ENCODE measurements around the gene KCNK15.

KCNK15 gene

DNA sequence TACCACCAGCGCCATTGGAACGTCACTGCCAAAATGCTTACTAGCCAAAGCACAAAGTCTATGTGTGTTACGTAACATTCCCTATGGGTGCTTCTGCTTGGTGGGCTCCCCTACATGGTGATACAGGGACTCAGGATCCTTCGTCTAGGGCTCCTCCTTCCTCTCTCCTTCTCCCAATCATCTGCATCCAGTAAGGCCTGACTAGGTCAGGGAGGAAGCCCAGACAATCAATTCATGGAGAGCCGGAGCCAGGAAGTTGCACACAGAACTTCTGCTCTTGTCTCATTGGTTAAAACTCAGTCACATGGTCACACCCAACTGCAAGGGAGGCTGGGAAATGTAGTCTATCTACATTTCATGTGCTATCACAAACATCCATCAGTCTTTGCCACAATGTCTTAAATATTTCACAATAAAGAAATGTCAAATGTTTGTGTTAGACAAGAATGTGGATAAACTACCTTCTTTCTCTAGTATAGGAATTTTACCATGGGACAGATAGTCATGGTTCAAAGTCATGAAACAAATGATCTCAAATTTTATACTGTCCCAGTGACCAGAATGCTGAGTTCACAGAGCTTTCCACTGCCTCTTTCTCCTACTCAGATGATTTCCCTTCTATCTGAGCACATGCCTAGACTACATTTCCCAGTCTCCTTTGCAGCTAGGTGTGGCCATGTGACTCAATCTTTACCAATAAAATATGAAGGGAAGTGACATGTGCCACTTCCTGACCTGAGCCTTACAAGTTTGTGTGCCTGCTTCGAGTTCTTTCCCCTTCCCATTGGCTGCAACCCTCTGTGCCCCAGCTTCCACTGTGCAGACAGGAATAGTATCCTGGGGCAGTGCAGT is 9.3 kb upstream of the KCNK15 start:
- no peak for DNase-seq (ENCODE audit: low read depth in 2 of 2)

DNA sequence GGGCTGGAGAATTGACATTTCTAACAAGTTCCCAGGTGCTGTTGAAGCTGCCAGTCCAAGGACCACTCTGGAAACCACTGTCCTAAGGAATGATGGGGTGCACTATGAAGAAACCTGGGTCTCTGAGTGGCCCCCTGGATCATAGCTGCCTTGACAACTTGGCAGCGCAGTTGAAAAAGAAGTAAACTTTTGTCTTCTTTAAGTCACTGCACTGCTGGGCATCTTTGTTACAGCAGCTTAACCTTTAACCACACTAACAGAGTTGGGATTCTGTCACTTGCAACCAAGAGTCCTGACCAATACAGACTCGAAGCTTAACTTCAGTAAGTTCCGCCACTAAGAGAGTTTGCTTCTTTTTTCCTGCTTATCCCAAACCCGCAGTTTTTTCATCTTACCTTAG is 8.5 kb upstream of the KCNK15 start:
- DNase-seq (ENCODE audit: low read depth in 2 of 2), result no peak

DNA sequence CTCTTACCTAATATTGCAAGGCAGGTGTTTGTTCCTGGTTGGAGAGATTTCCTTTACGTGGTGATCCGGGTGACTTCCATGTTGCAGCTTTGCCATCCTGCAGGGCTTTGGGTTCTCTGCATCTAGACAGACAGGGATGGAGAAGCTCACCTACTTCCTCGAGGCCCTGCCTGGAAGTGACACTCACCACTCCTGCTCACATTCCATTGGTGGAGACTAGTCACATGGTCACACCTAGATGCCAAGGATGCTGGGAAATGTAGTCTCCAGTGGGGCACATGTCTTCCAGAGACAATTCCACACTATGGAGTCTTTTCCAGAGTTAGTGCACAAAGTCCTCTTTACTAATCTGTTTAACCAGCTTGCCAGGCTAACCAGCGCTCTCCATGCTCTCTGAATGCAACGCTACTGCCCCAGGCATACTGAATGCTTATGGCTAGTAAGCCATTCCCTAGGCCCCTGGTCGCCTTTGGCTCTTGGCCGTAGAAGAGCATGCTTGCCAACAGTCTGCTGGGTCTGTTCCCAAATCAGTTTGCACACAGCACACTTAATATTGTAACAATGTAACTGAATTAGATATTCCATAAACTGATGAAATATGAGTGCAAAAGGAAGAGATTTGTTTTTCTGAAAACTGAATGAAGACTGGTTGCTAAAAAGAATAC is 6.7 kb upstream of the KCNK15 start:
- no peak for DNase-seq (ENCODE audit: low read depth in 2 of 2)

DNA sequence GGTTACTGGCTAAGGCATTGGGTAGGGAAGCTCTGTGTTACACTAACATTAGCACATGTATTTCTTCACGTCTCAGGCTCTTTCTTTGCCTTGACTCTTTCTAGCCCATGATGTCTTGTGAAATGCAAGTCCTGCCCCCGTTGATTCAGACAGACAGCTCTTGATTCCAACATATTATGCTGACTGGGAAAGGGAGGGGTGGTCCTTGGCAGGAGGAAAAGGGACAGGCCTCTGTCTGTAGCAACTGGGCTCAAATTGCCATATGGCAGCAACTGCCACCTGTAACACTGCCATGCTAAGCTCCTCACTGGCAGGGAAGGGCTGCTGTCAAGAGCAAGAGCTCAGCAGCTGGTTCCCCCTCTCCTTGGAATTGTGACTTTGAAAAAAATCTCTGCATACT is 5.7 kb upstream of the KCNK15 start:
- no peak for DNase-seq (ENCODE audit: low read depth in 2 of 2)

DNA sequence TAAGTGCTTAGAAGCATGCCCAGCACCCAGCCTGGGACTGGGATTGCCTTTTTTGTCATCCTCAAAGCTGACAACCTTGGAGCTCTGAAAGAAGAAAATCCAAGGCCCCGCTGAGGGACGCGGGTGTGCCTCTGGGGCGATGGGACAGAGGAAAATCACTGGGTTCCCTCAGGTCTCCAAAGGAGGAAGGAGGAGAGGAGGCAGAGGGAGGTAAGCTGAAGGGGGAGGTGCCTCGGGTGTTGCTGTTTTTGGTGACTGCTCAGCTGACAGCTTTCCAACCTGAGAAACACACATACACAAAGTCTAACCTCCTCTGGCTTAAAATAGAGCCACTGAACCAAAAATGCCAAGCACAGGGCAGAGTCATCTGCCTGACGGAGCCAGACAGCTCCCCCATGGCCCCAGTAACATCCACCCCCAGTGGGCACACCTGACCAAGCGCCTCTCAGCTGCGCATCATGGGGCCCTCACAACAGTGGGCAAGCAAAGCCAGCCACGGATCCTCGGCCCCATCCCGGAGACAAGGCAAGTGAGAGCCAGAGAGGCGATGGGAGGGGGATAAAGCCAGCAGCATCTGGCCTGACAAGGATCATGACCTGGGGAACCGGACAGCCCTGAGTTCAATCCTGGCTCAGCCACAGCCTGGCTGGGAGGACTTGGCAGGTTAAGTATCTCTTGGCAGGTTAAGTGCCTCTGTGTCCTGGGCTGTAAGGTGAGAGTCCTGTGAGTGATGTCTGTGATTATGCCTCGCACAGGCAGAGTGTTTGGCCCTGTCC is 3.2 kb upstream of the KCNK15 start:
- DNase-seq (ENCODE audit: low read depth in 2 of 2), result no peak

DNA sequence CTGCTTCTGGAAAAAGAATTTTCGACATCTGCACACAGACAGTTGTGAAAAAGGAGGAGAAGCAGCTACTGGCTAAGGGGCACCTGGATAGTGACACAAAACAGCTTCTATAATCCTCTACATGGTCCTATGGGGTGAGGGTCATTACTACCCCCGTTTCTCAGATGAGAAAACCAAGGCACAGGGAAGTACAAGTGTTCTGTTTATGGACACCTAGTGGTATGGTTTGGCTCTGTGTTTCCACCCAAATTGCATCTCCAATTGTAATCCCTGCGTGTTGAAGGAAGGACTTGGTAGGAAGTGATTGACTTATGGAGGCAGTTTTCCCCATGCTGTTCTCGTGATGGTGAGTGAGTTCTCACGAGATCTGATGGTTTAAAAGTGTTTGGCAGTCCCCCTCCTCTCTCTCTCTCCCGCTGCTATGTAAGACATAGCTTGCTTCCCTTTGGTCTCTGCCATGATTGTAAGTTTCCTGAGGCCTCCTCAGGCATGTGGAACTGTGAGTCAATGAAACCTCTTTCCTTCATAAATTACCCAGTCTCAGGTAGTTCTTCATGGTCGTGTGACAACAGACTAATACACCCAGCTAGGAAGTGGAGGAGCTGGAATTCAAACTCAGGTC is 2.5 kb upstream of the KCNK15 start:
- DNase-seq (ENCODE audit: low read depth in 2 of 2), result no peak

DNA sequence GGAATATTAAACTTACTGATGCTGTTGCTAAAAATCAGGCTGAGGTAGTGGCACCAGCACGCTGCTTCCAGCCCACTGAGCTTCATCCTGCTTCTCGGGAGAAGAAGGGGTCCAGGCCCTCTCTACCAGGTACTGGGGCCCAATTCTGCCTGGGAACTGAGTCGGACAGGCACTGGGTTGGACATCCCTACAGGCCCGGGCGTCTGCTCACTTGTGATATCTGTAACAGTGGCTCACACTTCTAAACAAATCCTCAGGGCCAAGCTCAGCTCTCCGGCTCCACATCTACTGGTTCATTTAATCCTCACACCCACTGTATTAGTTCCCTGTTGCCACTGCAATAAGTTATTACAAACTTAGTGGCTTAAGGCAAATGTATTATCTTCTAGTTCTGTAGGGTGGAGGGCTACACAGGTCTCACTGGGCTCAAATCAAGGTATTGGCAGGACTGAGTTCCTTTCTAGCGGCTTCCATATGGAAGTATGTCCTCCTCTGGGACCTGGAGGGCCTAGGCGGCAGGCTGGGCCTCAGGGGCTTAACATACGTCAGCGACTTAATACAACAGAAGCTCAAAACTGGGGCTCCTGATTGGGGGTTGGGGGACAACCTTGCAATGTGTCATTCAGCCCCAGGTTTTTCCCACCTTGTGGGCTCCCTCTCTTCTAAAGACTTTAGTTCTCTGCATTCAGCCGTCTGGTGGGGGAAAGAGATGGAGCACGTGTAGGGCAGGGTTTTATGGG is 1.6 kb upstream of the KCNK15 start:
- no peak for DNase-seq (ENCODE audit: low read depth in 2 of 2)

DNA sequence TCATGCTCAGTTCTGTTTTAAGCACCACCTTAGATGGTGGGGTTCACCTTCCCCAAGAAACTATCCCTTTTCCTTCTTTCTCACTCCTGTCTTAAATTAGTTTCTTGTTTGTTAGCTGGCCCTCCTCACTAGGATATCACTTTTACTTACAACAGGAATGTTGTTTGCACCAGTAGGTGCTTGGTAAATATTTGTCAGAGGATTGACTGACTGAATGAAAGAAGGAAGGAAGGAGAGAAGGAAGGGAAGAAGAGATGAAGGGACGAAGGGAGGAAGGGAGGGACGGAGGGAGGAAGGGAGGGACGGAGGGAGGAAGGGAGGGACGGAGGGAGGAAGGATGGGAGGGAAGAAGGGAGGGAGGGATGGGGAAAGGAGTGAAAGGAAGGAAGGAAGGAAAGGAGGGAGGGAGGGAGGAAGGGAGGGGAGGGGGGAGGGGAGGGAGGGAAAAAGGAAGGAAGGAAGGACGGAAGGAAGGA is 505 bp upstream of the KCNK15 start:
- no peak for DNase-seq (ENCODE audit: low read depth in 2 of 2)

DNA sequence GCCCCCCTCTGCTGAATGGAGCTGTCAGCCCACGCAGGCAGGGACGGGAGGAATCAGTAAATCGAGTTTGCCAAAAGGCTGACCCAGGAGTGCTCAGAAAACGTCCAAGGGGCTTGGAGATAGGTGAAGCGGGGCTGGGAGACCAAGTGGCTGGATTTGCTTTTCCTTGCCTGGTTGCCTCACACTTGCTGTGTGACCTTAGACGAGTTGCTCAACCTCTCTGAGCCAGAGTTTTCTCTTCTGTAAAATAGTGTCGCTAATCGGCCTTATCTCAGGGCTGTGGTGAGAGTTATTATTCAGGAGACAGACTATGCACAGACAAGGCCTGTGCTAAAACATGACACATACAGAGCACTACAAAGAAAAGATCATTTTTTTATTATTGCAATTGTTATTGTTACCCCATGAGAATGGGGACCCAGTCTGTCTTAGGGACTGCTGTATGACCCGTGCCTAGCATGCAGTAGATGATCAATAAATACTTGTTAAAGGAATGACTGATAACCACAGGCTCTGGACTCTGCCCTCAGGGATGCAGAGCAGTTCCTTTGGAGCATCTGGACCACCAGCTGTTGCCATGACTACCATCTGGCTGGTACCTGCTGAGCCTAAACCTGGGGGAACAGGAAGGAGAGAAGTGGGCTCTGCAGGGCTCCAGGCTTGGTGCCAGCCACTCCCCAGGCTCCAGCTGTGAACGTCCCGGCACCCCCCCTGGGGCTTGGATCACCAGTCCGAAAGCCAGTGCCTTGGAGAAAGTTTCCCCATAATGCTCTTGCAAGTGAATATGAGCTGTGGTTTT is 901 bp downstream of the KCNK15 start:
- no peak for DNase-seq (ENCODE audit: low read depth in 2 of 2)

DNA sequence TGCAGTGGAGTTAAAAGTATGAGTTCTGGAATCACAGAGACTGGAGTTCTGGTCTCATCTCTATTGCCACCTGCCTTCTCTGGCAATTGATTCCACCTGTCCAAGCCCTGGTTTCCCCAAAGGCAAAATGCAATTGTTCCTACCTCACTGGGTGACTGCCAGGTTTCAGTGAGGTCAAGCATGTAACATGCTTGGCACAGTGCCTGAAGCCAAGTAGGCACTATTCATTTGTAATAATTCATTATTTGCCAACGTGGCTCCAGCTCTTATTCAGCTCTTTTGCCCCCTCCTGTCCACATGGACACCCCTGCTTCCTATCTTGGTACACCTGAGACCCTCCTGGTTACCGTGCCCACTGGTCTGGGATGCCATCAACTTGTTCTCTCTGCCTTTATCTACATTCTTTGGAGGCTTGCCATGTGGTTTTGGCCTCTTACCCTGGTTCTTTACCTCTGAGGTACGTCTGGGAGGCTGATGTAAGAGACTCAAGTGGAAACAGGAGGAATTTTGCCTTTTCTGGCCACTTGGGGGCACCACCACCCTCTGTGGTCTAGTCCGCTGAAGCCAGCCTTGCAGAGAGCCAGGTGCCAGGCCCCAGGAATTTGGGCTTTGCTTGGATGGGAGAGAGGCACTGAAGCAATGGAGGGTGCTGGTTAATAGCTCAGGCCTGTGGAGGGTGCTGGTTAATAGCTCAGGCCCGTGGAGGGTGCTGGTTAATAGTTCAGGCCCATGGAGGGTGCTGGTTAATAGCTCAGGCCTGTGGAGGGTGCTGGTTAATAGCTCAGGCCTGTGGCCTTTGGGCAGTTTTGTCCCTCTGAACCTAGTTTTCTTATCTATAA is 1.7 kb downstream of the KCNK15 start:
- DNase-seq (ENCODE audit: low read depth in 2 of 2), result peak in 1 of 2 donors; percentile 46

DNA sequence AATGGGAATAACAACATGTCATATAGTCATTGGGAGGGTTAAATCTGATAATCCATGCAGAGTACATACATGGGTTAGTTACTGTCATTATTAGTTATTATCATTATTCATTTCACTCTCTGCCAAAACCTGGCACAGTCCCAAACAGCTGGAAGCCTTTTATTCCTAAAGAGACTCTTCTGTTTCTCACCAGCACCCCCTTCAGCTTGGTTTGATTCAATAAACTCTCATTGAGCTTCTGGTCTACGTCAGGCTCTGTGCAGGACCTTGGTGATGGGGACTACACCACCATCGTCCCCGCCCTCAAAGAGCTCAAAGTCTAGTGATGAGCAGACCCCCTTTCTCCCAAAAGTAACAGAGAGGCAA is 2.3 kb downstream of the KCNK15 start:
- no peak for DNase-seq (ENCODE audit: low read depth in 2 of 2)

DNA sequence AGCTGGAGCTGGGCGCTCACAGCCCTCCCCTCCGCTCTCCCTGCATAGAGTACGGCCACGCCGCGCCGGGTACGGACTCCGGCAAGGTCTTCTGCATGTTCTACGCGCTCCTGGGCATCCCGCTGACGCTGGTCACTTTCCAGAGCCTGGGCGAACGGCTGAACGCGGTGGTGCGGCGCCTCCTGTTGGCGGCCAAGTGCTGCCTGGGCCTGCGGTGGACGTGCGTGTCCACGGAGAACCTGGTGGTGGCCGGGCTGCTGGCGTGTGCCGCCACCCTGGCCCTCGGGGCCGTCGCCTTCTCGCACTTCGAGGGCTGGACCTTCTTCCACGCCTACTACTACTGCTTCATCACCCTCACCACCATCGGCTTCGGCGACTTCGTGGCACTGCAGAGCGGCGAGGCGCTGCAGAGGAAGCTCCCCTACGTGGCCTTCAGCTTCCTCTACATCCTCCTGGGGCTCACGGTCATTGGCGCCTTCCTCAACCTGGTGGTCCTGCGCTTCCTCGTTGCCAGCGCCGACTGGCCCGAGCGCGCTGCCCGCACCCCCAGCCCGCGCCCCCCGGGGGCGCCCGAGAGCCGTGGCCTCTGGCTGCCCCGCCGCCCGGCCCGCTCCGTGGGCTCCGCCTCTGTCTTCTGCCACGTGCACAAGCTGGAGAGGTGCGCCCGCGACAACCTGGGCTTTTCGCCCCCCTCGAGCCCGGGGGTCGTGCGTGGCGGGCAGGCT is 4.6 kb downstream of the KCNK15 start:
- no peak for DNase-seq (ENCODE audit: low read depth in 2 of 2)

DNA sequence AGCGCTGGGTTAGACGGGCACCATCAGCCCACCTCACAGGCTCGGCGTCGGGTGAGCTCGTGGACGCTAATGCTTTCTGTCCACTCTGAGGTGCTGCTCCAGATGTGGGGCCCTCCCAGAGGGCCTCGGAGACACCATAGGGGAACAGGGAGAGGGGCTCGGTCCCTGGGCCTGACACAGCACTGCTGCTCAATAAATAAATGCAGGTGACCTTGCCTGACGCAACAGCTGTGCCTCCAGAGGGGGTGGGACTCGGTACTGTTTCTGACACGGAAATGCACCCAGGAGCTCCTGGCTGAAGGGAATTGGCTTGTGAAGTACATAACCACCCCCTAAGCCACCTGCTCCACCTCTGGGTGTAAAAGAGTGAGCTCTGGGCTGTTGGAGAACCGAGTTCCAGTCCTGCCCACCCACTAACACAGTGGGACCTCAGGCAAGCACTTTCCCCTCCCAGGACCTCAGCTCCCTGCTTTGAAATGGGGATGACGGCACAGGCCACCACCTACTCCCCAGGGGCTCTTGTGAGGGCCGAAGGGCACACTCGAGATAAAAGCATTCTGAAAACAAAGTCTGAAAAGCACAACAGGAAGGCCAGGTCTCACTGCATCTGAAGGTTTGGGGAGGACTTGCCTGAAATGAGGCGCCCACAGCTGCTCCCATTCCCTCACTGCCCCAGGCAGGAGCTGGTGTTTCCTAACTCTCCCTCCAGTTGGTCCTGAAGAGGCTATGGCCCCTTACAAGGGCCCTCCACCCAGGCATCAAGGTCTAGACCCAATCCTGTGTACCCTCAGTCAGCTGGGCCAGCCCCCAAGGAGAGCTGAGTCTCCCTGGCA is 6.7 kb downstream of the KCNK15 start:
- no peak for DNase-seq (ENCODE audit: low read depth in 2 of 2)

DNA sequence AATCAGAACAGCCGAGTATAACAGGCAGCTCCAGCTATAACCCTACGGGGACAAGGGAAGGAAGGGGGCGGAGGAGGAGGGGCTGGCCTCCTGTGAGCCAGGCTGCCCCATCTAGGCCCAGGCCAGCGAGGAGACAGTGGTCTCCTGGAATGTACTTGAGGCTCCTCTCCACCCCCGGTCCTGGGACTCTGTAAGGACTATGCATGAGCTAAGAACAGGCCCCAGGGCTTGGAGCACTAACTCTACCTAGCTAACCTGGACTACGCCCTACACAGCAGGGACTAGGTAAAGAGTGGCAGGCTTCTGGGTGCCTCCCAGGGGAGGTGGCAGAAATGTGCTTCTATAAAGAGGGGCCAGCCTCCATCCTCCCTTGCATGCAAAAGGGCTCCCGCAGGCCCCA is 8.9 kb downstream of the KCNK15 start:
- DNase-seq (ENCODE audit: low read depth in 2 of 2), result no peak

DNA sequence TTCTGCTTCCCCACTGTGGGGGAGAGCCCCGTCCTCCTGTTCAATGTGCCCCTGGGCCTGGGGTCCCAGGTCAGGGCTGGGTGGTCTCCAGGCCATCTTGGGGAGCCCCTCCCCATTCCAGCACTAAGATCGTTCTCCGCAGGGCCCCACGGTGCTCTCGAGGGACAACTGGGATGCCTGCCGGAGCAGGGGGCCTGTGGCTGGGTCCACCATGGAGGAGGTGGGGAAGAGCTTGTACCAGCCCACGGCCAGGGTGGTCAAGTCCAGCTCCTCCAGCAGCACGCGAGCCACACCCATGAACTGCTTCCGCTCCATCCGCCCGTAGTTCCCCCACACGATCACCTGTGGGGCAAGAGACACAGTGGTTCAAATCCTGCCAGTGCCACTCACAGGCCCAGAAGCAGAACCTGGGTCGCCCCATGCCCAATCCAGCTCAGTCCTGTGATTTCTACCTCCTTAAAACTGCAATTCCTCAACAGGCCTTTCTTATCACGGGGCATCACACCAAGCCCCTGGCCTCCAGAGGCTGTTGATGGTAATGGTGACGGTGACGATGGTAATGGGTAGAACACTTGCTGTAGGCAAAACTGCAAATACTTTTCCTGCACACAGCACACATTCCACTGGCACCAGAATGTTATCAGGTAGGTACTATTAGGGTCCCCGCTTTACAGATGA is 10.5 kb downstream of the KCNK15 start:
- no peak for DNase-seq (ENCODE audit: low read depth in 2 of 2)

DNA sequence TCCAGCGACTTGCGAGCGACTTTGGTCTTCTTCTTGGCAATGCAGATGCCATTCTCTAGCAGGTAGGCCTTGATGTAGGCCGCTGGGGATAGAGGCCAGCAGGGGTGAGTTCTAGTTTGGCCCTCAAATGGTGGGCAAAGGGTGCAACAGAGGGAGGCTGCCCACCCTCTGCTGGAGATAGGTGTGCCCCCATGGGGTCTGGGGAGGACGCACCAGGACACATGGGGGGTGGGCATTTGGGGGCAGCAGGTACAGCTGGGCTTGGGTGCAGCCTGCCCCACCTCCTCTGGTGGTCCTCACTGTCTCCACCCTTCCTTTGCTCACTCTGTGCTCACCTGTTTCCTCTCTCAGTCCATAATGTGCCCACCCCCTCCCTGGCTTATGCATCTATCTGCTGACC is 11.3 kb downstream of the KCNK15 start:
- DNase-seq (ENCODE audit: low read depth in 2 of 2), result no peak

Data from stimulated activated CD4-positive, alpha-beta T cell treated with anti-CD3 and anti-CD28 coated beads, Interleukin-1b, Interleukin-23, amount 100 ng/mL, for 1 hour (primary cell).